ENCODE measurements around the gene SYF2. TPM values are rescaled to one million over a fixed set of nuclear protein-coding genes. Genes with fewer than 3 reads are reported as not detected.

SYF2 gene
- total and polyA plus RNA-seq, 12 donors, result 34.8 to 86.3 (median 56.5) TPM

DNA sequence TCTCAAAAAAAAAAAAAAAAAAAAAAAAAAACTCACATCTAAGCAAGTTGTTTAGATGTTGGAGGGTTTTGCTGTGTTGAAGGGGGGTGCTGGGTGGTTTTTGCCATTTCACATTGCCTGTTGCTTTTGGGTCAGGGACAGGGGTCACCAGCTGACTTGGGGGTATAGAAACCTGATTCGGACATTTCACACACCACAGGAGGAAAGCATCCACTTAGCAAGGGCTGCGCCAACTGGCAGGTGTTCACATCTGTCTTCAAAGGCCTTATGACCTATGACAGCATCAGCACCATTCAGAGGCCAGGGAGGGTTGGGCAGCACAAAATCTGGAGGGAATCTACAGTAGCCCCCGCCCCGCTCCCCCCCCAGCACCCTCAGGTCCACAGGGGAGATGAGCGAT is 45.2 kb downstream of the SYF2 start:
- Histone ChIP-seq H3K9me3 (replicated peaks in 1 of 3) (no peaks in the 10 kb centered on the region), H3K36me3 (replicated peaks in 1 of 2) (no peaks in the 10 kb centered on the region), H3K27me3 (no peaks in the 10 kb centered on the region), H3K4me1 (replicated peaks in 1 of 2) (no peaks in the 10 kb centered on the region), H3K27ac (no peak overlapping the region), H3K4me3 (no peak overlapping the region)
- no peak for TF ChIP-seq POLR2A (IDR thresholded peaks at IDR 0.05)
- TF ChIP-seq, protein P1, sequence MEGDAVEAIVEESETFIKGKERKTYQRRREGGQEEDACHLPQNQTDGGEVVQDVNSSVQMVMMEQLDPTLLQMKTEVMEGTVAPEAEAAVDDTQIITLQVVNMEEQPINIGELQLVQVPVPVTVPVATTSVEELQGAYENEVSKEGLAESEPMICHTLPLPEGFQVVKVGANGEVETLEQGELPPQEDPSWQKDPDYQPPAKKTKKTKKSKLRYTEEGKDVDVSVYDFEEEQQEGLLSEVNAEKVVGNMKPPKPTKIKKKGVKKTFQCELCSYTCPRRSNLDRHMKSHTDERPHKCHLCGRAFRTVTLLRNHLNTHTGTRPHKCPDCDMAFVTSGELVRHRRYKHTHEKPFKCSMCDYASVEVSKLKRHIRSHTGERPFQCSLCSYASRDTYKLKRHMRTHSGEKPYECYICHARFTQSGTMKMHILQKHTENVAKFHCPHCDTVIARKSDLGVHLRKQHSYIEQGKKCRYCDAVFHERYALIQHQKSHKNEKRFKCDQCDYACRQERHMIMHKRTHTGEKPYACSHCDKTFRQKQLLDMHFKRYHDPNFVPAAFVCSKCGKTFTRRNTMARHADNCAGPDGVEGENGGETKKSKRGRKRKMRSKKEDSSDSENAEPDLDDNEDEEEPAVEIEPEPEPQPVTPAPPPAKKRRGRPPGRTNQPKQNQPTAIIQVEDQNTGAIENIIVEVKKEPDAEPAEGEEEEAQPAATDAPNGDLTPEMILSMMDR (IDR thresholded peaks at IDR 0.05), result no peak
- WGBS, 4 donors, result 85 to 100% (median 92%) methylated on average over 2 to 5 of the region's 5 CpGs
- intact Hi-C loops (cut with DNase I), result no loop called here
- no peak for DNase-seq

DNA sequence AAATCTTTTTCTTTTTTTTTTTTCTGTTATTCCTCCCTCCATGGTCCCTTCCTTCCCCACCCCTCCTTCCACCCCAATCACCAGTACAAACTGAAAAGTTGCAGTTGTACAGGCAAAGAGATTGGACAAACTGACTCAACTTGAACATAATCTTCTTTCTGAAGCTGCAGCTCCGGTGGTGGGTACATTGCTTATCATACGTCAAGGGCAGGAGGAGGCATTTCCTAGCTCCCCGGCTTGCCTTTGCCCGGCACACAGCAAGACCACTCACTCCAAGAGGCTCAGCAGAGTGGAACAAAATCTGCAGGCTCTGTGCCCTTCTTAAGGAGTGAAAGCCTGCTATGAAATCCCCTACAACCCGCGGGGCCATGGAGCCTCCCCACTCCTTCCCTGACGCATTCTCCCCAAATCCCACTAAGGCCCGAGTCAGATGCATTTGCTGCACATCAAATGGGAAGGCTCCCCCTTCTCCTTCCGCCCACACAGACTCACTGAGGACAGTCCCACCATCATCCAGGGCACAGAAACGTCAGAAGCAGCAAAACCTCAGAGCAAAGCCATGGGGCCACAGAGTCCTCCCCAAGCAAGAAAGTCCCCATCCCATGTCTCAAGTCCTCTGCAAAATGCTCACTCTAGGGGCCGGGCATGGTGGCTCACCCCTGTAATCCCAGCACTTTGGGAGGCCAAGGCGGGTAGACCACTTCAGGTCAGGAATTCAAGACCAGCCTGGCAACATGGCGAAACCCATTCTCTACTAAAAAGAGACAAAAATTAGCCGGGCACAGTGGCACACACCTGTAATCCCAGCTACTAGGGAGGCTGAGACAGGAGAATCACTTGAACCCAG is 45.9 kb downstream of the SYF2 start:
- no peaks in the 10 kb centered on the region for H3K27me3 ChIP-seq
- no peaks in the 10 kb centered on the region for H3K36me3 ChIP-seq (replicated peaks in 1 of 2)
- WGBS, 4 donors, result 83 to 85% (median 85%) methylated on average over 14 of the region's 14 CpGs
- intact Hi-C loops (cut with DNase I), result no loop called here
- no peaks in the 10 kb centered on the region for H3K9me3 ChIP-seq (replicated peaks in 1 of 3)
- H3K4me1 ChIP-seq (replicated peaks in 1 of 2), result no peaks in the 10 kb centered on the region
- TF ChIP-seq, protein P1 (IDR thresholded peaks at IDR 0.05), result no peak
- TF ChIP-seq POLR2A (IDR thresholded peaks at IDR 0.05), result no peak
- no peak overlapping the region for H3K4me3 ChIP-seq
- no peak overlapping the region for H3K27ac ChIP-seq
- no peak for DNase-seq

DNA sequence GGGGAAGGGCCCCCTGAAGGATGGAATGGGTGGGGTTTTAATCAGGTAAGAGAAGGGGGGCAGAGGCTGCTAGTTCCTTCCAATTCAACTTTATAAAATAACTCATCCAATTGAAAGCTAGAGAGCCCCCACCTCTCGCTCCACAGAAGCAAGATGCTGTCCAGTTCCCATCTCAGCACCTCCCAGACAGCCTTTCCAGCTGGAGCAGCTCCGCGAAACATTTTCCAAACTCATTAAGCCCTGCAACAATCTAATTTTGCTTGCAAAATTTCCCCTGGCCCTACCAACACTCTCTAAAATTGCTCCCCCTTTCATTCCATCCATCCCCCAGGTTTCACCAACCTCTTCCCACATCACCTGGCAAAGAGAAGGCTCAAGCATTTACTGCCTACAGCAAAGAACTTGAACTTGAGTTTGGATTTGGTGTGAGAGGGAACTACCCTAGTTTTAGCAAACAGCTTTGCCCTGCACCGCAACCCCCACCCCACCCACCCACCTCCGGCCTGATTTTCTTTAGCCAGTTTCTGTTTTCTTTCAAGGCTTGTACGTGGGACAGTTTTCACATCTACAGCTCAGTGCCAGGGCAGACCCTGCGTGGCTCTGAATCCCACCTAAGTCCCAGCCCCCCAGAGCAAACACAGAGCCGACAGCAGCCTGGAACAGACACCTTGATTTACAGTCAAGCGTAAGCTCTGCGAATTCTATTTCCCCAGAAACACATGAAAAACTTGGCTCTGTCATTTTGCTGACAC is 46.7 kb downstream of the SYF2 start:
- WGBS, 4 donors, result 55 to 62% (median 58%) methylated on average over 10 of the region's 10 CpGs
- intact Hi-C loops (cut with DNase I), result no loop called here
- Histone ChIP-seq H3K4me3 (no peak overlapping the region), H3K4me1 (replicated peaks in 1 of 2) (no peaks in the 10 kb centered on the region), H3K27me3 (no peaks in the 10 kb centered on the region), H3K27ac (no peak overlapping the region), H3K9me3 (replicated peaks in 1 of 3) (no peaks in the 10 kb centered on the region), H3K36me3 (replicated peaks in 1 of 2) (no peaks in the 10 kb centered on the region)
- no peak for TF ChIP-seq POLR2A (IDR thresholded peaks at IDR 0.05)
- TF ChIP-seq, protein P1 (IDR thresholded peaks at IDR 0.05), result no peak
- DNase-seq, result no peak

DNA sequence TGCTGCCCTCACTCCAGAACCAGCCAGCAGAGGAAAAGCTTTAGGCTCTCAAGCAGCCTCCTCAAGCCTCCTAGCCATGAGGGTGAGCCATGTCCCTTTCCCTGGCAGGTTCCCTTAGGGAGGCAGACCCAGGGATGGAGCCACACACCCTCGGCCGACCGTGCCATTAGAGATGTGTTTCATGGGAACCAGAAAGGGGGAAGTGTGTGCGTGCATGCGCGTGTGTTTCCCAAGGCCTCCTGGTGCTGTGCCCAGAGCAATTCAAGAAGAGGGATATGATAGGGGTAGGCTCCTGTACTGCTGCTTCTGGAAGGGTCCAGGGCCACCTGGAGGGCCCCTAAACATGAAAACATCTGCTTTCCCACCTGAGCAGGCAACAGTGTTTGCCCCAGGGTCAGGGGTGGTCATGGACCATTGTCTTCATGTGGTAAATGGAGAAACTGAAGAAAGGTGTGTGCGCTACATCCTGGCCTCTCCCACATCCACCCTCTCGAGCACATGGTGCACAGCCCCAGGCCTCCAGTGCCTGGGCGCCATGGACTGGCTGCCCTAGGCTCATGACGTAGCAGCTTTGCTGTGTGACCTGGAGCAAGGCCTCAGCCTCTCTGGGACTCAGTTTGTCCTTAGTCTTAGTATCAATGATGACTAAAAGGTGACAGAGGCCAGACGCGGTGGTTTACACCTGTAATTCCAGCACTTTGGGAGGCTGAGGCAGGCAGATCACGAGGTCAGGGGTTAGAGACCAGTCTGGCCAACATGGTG is 48.1 kb downstream of the SYF2 start:
- WGBS, 4 donors, result 75 to 88% (median 82%) methylated on average over 10 to 13 of the region's 13 CpGs
- no peaks in the 10 kb centered on the region for H3K4me1 ChIP-seq (replicated peaks in 1 of 2)
- no peaks in the 10 kb centered on the region for H3K36me3 ChIP-seq (replicated peaks in 1 of 2)
- TF ChIP-seq POLR2A (IDR thresholded peaks at IDR 0.05), result no peak
- TF ChIP-seq, protein P1 (IDR thresholded peaks at IDR 0.05), result no peak
- DNase-seq, result no peak
- H3K27me3 ChIP-seq, result no peaks in the 10 kb centered on the region
- H3K4me3 ChIP-seq, result no peak overlapping the region
- no peaks in the 10 kb centered on the region for H3K9me3 ChIP-seq (replicated peaks in 1 of 3)
- intact Hi-C loops (cut with DNase I), result no loop called here
- no peak overlapping the region for H3K27ac ChIP-seq

Data from adrenal gland (tissue), 12 donors.